ENCODE measurements around the gene TMEM178B. TPM values are rescaled to one million over a fixed set of nuclear protein-coding genes. Genes with fewer than 3 reads are reported as not detected.

TMEM178B gene
- total and polyA plus RNA-seq, 2 of the 13 experiments (the other 11 are each of a cell fraction or from before 2014, with no cell fraction given) = 0.01 to 0.02 TPM

GRCh38 chr7:141154131-141154732 lies 80.4 kb downstream of the TMEM178B start:
- CTCF ChIA-PET (ENCODE audit: low intra/inter-chr PET ratio, low total read pairs) = no interaction called here

More at GRCh38 chr7:141154131-141154732, 80.4 kb downstream of the TMEM178B start:
- DNase-seq (ENCODE audit: low spot score) (no peak), ATAC-seq (no peak), FAIRE-seq (no peak)
- intact Hi-C loops (cut with micrococcal nuclease; ENCODE audit: unreplicated experiment) = no loop called here
- Histone ChIP-seq H3K9ac (ENCODE audit: insufficient read depth, low read depth, low read length) (no peak overlapping the region), H3K79me2 (ENCODE audit: insufficient read depth, low read length) (no peaks in the 10 kb centered on the region), H3K4me1 (ENCODE audit: insufficient read depth, low read length) (no peaks in the 10 kb centered on the region), H3K27ac (ENCODE audit: extremely low read length, insufficient read depth, low read length) (no peak overlapping the region), H3K9me3 (ENCODE audit: low read length) (no peaks in the 10 kb centered on the region), H3K27me3 (ENCODE audit: control insufficient read depth in 1 of 2, insufficient read depth in 2 of 2, low read length in 2 of 2) (peaks cover 5 to 27% of the 10 kb centered on the region in 2 experiments; a peak in 3 of 5 replicates), H2AFZ (ENCODE audit: low read length) (no peak overlapping the region), H3K36me3 (replicated peaks in 1 of 2; ENCODE audit: control insufficient read depth in 1 of 2, insufficient read depth in 2 of 2, low read length in 2 of 2) (no peaks in the 10 kb centered on the region), H3K4me2 (ENCODE audit: low read depth, low read length) (no peak overlapping the region), H3K4me3 (replicated peaks in 1 of 3; ENCODE audit: insufficient read depth in 1 of 3, low read depth in 2 of 3, low read length in 3 of 3) (no peak overlapping the region), H4K20me1 (ENCODE audit: insufficient read depth, low read length) (no peaks in the 10 kb centered on the region)
- TF ChIP-seq JUN (CRISPR knock-in tag; IDR thresholded peaks at IDR 0.05) (no peak), ZSCAN29 (CRISPR knock-in tag; conservative IDR thresholded peaks at IDR 0.05) (no peak), RNF219 (CRISPR knock-in tag; IDR thresholded peaks at IDR 0.05) (no peak), TBL1XR1 (IDR thresholded peaks at IDR 0.05; ENCODE audit: borderline replicate concordance, low read length, partially characterized antibody) (no peak), ZBTB46 (CRISPR knock-in tag; IDR thresholded peaks at IDR 0.05; ENCODE audit: borderline replicate concordance) (no peak), ZKSCAN8 (CRISPR knock-in tag; IDR thresholded peaks at IDR 0.05; ENCODE audit: borderline replicate concordance) (no peak), RBM39 (IDR thresholded peaks at IDR 0.05; ENCODE audit: low read depth, low read length, poor library complexity, severe bottlenecking) (no peak), ZNF816 (CRISPR knock-in tag; IDR thresholded peaks at IDR 0.05; ENCODE audit: borderline replicate concordance) (no peak), SNAPC2 (CRISPR knock-in tag; IDR thresholded peaks at IDR 0.05) (no peak), PTBP1 (IDR thresholded peaks at IDR 0.05; ENCODE audit: low read depth, low read length, poor library complexity, severe bottlenecking) (no peak)
- in situ Hi-C loops (cut with HindIII; ENCODE audit: extremely low pct_ligation_motif_present, low pct_unique_long_range_greater_than_20kb) = no loop called here
- BruUV-seq (replicated peaks) = no TSS peak
- WGBS (ENCODE audit: low lambda C conversion rate) = 0% methylated on average over 6 of the region's 6 CpGs
- POLR2A ChIA-PET = no interaction called here

Data from HepG2 (cell line).